KOPT-K1 (cell line): Measurements from ENCODE around the gene ZIC1.

Experiments
- H3K27ac ChIP-seq: fragments of 200-600 bp; sonication (generic); 2 replicates; pipeline ENCODE4 v1.5.1; 2016; ENCODE audit warnings: antibody characterized with exemption, mild to moderate bottlenecking, low read depth, low read length; ENCODE audit not compliant: poor library complexity, severe bottlenecking
- H3K36me3 ChIP-seq: fragments of 200-600 bp; sonication (generic); 2 replicates; pipeline ENCODE4 v1.5.1; 2017; ENCODE audit warnings: antibody characterized with exemption, mild to moderate bottlenecking, low read length, moderate library complexity; ENCODE audit not compliant: insufficient read depth
- H3K9me3 ChIP-seq: fragments of 200-600 bp; sonication (generic); 2 replicates; pipeline ENCODE4 v1.5.1; 2017; ENCODE audit warnings: antibody characterized with exemption, low read length, mild to moderate bottlenecking; ENCODE audit not compliant: insufficient read depth, poor library complexity, severe bottlenecking

The ZIC1 gene

GRCh38 chr3:147409143-147410115 is at the start of gene ZIC1:
ZIC1 (plus strand) TSS chr3:147409365; CDS start chr3:147410113, 748 bp downstream.
- Histone ChIP-seq H3K9me3 (peaks cover 24% of the 10 kb centered on the region), H3K36me3 (no peaks in the 10 kb centered on the region), H3K27ac (no peak within 1 kb of the TSS)

- no peak overlapping the region for H3K27ac ChIP-seq
- no peaks in the 10 kb centered on the region for H3K36me3 ChIP-seq
- H3K9me3 ChIP-seq: no peaks in the 10 kb centered on the region
Observed at GRCh38 chr3:147360051-147360439, 49.1 kb upstream of the ZIC1 start.

DNA sequence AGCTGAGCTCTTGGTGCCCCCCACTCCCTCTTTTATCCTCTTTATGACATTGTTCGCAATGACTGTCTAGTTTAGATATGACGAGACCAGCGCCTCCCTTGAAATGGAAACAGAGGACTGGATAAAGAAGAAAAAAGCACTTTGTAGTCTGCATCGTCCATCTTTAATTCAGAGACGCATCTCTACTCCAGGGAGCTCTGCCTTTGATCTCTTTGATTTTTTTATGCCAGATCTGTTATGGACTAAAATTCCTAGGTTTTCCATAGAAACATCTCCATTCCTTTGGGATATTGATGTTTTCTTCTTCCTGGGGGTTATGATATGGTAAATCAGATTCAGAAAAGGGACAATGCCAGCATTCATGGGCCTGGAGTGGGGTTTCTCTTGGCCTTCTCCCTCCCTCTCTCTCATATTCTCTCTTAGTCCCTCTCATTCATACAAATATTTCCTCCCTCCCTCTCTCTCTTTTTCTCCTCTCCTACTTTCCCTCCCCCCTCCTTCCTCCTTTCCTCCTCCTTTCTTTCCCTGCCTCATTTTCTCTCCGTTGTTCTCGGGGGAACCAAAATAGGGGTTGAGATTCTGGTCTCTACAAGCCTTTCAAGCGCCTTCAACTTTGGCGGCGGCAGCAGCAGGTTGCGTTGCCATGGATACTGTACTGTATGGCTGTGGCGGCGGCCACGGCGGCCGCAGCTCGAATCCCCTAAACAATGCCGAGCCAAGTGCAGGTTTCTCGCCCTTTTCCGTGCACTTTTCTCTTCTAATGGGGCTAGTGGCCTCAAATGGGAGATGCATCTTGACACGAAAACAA is 48.3 kb upstream of the ZIC1 start:
- Histone ChIP-seq H3K27ac (no peak overlapping the region), H3K36me3 (no peaks in the 10 kb centered on the region), H3K9me3 (no peaks in the 10 kb centered on the region)

- H3K9me3 ChIP-seq: no peaks in the 10 kb centered on the region
- no peak overlapping the region for H3K27ac ChIP-seq
- no peaks in the 10 kb centered on the region for H3K36me3 ChIP-seq
Observed at GRCh38 chr3:147361454-147362420, 47.4 kb upstream of the ZIC1 start.

DNA sequence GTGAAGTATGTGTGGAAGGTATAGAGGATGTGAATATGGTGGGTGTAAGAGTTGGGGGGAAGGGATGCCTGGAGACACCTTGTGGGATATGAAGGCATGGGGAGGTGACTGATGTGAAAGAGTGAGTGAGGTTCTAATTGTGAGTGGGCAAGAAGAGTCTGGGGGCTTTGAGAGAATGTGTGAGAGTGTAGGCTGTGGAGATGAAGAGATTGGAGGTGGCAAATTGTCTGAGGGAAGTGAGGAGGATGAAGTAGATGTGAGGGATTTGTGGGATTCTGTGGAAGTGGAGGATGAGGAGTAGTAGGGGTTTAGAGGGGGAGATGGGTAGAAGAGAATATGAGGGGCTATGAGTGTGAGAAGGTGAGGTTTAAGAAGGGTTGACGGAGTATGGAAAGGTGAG is 44.4 kb upstream of the ZIC1 start:
- no peaks in the 10 kb centered on the region for H3K9me3 ChIP-seq
- no peaks in the 10 kb centered on the region for H3K36me3 ChIP-seq
- no peak overlapping the region for H3K27ac ChIP-seq

- Histone ChIP-seq H3K27ac (no peak overlapping the region), H3K9me3 (no peaks in the 10 kb centered on the region), H3K36me3 (no peaks in the 10 kb centered on the region)
Observed at GRCh38 chr3:147365196-147366115, 43.7 kb upstream of the ZIC1 start.

DNA sequence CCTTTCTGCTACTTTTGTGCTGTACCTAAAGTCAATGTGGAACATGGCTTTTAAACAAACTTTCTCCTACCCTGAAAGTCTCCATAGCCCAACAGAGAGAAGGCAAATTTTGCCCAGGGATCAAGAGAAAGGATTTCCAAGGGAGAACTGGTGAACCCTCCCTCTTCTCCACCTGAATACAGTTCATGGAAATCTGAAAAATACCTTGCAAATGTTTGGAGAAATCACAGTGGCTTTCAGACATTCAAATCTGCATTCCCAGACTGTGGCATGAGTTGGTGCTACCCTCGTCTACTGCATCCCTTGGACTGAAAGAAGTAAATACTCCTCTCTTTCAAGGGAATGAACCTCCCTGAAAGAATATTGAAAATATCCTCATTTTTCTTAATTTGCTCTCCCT is 41.5 kb upstream of the ZIC1 start:
- Histone ChIP-seq H3K9me3 (no peaks in the 10 kb centered on the region), H3K27ac (no peak overlapping the region), H3K36me3 (no peaks in the 10 kb centered on the region)

- H3K9me3 ChIP-seq: no peaks in the 10 kb centered on the region
- H3K27ac ChIP-seq: no peak overlapping the region
- no peaks in the 10 kb centered on the region for H3K36me3 ChIP-seq
Observed at GRCh38 chr3:147368151-147368550, 41.0 kb upstream of the ZIC1 start.

- H3K9me3 ChIP-seq: no peaks in the 10 kb centered on the region
- H3K27ac ChIP-seq: no peak overlapping the region
- no peaks in the 10 kb centered on the region for H3K36me3 ChIP-seq
Observed at GRCh38 chr3:147368561-147369221, 40.5 kb upstream of the ZIC1 start.

- no peaks in the 10 kb centered on the region for H3K36me3 ChIP-seq
- H3K27ac ChIP-seq: no peak overlapping the region
- H3K9me3 ChIP-seq: no peaks in the 10 kb centered on the region
Observed at GRCh38 chr3:147369231-147369630, 39.9 kb upstream of the ZIC1 start.

DNA sequence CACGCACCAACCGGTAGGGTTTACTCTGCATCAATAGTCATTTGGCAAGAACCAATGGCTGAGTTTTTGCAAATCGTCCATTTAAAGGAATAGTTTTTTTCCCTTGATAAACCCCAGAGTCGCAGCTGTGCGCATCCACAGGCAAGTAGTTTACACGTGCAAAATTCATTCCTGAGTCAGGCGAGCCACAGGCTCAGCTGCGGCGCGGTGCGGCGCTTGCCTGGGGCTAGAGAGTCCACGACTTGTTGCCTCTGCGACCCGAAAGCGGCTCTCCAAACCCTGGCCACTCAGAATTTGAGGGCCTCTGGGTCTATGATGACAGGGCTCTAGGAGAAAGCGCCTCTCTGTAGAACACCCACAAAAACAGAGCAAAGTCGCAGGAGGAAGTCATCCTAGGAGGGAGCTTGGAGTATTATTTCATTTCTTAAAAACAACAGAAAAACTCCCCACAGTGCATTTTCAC is 39.5 kb upstream of the ZIC1 start:
- Histone ChIP-seq H3K36me3 (no peaks in the 10 kb centered on the region), H3K27ac (no peak overlapping the region), H3K9me3 (no peaks in the 10 kb centered on the region)

GRCh38 chr3:147370349-147370748 is 38.8 kb upstream of the ZIC1 start:
- no peaks in the 10 kb centered on the region for H3K36me3 ChIP-seq
- H3K9me3 ChIP-seq: no peaks in the 10 kb centered on the region
- H3K27ac ChIP-seq: no peak overlapping the region

DNA sequence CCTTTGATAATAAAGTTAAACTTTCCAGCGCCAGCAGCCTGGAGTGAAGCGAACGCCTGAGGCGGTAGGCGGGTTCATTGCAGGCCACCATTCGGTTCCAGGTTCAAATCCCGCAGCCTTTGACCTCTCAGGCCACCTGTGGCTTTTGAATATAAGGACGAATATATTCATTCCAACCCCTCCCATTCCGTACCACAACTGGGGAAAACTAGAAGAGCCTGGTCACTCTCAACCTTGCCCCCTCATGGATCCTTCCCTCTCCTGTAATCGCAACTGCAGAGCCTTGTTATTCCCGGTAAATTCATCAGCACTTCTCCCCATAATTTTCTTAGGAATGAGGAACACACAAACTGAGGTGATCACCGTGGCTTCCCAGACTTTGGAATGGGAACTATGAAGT is 38.0 kb upstream of the ZIC1 start:
- Histone ChIP-seq H3K27ac (no peak overlapping the region), H3K36me3 (no peaks in the 10 kb centered on the region), H3K9me3 (no peaks in the 10 kb centered on the region)
